NCI-H2029 (cell line): ENCODE data around the gene CREB5.
"Not testable (repeated sequence)": the region's sequence is repeated elsewhere in the genome, so short reads cannot be mapped to it uniquely, and the experiment has no call there.

Source experiments
- DNase-seq: peaks from one replicate; lab custom pipeline; 2025; lab: John Stamatoyannopoulos, UW

CREB5 gene, protein sequence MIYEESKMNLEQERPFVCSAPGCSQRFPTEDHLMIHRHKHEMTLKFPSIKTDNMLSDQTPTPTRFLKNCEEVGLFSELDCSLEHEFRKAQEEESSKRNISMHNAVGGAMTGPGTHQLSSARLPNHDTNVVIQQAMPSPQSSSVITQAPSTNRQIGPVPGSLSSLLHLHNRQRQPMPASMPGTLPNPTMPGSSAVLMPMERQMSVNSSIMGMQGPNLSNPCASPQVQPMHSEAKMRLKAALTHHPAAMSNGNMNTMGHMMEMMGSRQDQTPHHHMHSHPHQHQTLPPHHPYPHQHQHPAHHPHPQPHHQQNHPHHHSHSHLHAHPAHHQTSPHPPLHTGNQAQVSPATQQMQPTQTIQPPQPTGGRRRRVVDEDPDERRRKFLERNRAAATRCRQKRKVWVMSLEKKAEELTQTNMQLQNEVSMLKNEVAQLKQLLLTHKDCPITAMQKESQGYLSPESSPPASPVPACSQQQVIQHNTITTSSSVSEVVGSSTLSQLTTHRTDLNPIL

DNA sequence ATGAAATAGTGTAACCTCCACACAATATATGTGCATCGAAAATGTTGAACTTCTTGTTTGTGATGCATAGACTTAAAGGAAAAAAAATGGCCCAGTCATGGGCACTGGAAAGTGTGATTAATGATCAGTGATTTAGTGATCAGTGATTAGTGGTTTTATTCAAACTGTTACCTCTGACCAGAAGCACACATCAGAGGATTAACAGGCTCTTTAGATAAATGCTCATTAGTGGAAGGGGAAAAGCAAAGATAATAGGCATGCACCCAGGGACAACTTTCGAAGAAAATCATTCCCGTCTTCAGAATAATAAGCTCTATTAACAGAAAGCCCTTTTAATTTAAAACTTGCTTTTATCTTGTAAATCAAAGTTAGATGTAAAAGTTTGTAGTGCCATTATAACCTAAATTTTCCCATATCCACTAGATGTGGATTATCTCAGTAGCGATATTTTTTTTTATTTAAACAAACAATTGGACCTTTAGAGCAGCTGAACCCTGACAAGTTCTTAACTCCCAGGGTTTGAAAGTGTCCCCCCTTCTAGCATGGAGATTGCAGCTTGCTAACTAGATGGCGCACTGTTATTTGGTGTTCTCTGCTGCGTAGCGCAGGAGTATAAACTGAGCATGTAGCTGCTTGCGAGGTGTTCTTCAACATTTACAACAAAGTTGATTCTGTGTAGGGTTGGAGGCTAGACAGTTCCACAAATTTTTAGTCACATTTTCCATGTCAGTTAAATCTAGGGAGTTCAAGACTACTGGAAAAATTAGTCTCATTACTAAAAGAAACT lies at the start of gene CREB5:
Gene CREB5 (plus strand): TSS at position 643 of the 787 bp plus-strand sequence. CDS start 397 bp downstream, outside the sequence.
- no peak for DNase-seq

DNA sequence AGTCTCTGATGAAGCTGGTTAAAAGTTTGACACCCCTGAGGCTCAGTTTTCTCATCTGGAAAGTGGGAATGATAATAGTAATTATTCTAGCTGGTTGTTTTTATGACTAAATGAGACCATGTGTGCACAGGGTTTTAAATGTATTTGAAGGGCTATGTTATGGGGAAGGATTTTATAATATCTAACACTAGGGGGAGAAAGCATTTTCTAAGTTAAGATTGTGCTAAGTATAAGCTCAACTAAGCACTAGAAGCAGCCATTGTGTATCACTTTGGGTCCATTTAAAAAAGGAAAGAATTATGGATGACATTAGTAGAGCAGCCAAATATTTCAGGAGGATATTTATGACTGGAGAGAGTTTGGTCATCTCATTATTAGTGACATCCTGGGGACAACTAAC lies 49.5 kb upstream of the CREB5 start:
- DNase-seq = no peak

DNA sequence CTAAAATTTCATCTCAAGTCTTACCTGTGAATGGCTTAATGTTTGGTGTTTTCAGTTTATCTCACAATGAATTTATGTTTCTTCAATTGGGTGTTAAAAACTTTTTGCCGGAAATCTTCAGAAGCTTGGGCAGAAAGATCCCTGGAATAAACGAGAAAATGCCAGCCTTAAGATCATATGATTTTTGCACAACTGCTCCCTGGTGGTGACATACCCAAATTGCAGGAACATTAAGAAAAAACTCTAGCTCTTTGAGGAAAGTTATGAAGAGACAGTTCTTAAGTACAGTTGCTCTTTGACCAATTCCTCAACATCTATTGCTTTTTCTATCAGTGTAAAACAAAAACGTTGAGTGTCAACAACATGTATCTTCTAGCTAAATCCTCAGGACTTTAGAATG lies 48.2 kb upstream of the CREB5 start:
- no peak for DNase-seq

DNA sequence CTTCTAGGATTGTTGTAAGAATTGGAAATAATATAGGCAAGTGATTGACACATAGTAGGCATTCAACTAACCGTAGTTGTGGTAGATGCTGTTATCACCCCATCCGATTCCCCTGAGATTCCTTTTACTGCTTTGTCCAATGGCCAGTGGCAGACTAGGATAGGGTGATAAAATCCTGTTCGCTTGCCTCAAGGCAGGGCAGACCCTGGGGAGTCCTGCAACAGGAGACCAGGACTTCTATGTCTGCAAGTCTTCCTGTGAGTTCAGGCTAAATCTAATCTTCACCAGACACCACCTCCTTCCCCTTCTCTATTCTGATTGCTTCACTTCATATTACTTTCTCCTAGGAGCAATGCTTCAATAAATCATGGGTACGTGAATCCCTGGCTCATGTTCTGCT lies 42.8 kb upstream of the CREB5 start:
- DNase-seq = no peak

DNA sequence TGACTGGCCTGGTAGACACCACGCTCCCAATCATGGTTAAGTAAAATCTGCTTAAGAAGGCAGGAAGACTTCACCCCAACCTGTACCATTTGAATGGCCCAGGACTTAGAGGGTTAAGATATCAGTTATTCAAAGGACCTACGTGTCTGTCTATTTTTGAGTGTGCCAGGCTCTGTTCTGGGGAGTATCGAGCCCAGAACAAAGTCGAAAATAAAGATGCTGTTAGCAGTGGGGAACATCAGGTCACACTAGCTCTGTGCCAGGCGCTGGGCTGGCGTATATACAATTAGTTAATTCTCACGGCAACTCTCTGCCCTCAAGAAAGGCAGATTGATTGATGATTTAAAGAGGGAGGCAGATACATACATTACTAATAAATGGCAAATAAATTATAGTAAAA lies 40.5 kb upstream of the CREB5 start:
- no peak for DNase-seq

DNA sequence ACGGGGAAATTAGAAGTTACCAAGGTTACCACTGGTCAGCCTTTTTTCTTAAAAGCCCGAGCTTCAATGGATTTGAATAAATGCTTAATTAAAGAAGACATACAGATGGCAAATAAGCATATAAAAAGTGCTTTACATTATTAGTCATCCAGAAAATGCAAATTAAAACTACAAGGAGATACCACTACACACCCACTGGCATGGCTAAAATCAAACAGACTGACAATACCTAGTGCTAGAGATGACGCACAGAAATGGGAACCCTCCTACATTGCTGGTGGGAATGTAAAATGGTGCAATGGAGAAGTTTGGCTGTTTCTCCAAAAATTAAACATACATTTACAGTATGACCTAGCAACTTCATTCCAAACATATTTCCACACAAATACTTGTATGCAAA lies 38.3 kb upstream of the CREB5 start:
- no peak for DNase-seq

DNA sequence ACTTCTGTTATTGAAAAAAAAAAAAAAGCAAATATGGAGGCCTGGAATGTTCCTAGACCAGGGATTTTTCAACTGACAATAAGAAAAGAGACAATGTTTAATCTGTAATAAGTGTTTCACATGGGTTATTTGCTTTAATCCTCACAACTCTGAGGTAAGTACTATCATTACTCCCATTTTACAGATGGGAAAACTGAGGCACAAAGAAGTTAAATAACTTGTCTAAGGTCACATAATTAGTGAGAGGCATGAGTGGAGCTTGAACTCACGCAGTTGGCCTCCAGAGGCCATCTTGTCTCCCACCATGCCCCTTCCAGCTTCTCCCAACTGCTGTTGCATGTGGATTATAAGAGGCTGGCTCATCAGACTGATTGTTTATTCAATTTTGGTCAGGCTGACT lies 36.6 kb upstream of the CREB5 start:
- DNase-seq = no peak

DNA sequence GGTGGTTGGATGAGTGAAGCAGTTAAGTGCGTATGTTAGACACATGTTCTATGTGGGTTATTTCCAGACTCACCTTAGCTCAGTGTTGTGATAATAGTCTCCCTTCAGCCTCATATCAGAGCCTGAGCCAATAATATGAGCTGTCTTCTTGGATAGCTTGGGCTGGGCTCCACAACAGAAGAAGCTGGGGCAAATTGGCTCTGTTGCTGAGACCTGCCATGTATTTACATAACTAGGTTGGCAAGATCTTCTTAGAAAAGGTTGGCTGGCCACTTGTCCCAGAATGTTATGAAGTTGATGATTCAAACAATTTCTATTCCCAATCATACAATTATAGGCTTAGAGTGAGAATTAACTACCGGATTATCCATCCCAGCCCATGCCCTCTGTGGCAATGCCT lies 35.7 kb upstream of the CREB5 start:
- DNase-seq = no peak

DNA sequence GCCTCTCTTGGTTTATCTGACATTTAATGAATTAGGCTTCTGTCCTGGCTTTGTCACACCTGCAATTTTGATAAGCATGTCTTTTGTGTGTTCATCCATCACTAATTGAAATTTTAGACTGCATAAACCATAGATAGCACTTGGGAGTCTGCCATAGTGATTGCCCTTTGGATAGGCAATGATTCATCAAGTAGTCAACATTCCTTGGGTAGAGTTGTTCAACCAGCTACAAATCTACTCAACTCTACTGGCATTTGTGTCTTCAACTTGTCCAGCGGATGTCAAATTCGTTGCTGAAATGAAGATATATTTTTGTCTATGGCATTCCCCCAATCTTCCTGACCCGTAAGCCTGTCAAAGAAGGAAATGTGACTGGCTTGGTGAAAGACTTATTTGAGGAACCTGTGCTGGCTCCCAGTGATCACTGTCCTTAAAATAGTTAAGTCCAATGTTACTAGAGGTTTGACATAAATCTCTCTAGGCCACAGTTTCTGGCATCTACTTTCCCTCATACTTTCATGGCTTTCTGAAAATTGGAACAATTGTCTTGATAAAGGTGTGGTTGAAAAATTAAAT lies 33.7 kb upstream of the CREB5 start:
- no peak for DNase-seq

DNA sequence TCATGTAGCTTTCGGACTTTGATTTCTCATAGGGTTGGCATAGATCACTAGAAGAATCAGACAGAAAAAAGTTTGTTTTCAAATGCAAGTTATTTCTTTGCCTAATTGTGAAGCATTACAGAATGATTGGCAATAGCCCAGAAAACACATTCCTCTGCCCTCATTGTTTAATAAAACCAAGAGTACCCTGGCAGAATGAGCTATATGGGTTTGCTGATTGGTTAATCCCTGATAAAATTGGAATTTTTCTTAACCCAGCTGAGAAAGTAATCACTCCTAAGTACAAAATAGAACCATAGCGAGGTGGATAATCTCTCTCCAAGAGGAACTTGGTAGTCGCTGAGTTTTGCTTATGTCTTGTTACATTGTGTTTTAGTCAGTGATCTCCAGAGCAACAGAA lies 30.9 kb upstream of the CREB5 start:
- no peak for DNase-seq

DNA sequence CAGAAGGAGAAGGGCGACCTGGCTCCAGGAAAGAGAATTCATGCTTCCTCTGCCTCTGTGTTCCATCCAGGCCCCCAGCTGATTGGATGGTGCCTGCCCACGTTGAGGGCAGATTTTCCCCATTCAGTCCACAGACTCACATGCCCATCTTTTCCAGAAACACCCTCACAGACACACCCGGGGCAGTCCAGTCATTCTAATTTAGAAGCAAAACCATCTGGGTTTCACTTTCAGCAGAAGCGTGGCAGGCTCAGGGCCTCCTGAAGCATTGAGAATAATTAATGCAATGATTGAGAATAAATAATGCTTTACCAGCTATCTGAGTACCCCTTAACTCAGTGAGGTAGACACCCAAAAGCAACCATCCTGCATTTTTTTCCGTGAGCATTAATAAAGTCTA lies 30.2 kb upstream of the CREB5 start:
- DNase-seq = no peak

DNA sequence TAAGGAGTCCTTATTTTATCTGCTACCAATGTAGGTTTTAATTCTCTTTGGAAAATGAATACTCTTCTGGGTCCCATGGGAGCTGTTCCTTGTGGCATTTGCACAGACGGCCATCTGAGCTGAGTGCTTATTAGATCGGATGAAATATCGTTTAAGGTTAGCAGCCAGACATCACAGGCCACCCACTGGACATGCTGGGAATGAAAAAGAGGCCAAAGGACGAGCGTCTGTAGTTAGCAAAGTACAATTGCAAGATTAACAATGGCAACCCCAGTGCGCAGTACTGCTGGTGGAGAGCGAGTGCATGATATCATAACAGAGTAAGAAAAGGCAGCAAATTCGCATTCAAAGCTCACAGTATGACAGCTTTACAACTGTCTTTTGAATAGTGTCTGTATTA lies 28.3 kb upstream of the CREB5 start:
- no peak for DNase-seq

DNA sequence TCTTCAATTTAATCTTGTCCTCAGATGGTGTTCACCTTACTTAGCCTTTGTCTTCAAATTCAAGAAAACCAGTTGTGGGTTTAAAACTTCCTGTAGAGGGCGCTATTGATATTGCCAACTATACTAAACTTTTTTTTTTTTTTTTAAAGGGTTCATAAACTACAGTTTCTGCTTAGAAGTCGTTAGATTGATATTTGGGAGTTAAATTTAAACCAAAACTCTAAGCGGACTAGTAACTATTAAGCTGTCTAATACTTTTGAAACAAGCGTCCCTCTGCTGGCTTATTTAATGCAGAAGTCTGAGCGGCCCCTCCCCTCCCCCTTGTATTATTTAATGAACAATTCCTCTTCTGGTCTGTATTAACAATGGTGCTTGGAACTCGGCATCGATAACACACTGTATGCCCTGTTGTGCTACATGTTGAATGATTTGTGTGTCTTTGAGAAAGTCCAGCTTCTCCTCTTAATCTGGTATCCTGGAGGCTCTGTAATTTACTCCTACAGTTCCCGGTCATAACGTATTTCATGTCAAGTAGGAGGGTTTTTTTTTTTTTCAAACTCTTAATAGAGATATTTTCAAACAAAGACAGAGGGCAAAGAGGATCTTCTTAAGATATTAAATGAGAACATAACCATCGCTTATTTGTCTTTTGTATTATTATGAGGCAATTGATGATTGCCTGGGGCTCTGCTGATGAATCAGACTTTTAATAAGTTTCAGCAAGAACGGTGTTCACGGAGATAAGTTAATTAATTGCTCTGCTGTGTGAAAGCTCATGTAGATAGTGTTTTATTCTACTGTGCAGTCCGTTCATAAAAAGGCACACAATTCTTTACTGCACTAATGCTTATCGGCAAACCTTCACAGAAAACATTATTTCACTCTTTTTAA lies 22.6 kb upstream of the CREB5 start:
- peak; percentile 44 for DNase-seq

DNA sequence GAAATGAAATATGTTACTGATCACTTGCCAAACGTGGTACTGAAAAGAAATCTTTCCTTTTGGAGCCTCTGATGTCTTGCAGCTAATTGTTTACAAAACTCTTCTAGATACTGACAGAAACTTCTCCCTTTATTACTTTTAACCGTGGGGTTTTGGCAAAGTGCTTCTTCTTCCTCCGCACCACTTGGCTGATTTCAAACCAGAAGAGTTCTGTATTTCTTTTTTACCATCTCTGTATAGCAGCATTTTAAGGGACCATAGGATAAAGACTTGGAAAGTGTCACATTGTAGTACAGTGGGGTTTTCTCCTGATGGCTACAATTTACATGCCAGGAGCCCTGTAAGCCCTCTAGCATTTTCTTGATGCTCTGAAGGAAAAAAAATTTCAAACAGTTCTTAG lies 21.9 kb upstream of the CREB5 start:
- no peak for DNase-seq

DNA sequence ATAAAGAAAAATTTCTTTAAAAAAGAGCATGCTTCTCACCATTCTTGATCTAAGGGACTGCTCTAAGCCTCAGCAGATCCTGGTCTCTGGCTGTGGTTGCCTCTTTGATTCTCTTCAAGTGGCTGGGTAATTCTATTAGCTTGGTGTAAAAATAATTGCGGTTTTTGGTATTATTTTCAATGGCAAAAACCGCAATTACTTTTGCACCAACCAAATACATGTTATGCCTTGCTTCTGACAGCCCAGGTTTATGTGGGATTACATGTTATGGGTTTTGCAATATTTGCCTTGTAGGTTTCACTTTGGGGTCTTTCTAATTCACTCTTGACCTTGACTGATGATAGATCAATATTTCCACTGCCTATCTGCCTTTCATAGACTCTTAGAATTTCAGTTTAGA lies 20.0 kb upstream of the CREB5 start:
- DNase-seq = no peak

DNA sequence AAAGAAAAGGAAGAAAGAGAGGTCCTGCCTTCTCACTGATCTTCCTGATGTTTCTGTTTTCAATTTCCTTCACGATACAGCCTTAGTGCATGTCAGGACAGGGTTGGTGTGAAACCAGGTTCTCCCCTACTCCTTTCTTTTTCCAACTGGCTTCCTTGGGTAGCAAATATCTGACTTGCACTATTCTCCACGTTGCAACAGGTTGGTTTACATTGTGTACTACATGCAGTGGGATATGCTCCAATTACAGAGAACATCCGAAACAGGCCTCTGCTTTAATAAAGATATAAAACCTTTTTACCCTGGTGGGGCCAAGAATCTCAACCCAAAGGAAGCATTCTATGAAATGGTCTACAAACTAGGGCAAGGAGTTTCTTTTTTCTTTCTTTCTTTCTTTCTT lies 16.9 kb upstream of the CREB5 start:
- DNase-seq = no peak

DNA sequence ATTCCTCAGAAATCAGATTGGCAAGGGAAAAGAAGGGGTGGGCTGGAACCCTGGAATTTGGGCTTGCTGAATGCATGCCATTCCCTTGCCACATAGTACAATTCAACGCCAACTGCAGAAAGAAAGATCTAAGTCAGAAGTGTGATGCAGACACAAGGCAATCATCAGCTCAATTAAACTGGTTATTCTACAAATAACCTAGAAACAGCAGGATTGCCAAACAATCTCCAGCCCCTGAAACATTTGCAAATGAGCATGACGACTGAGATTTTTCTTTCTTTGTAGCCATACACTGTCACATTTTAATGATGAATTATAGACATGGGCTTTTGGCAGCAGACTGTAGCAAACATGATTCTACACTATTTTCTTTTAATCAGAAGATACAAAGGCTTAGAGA lies 16.5 kb upstream of the CREB5 start:
- DNase-seq = no peak

DNA sequence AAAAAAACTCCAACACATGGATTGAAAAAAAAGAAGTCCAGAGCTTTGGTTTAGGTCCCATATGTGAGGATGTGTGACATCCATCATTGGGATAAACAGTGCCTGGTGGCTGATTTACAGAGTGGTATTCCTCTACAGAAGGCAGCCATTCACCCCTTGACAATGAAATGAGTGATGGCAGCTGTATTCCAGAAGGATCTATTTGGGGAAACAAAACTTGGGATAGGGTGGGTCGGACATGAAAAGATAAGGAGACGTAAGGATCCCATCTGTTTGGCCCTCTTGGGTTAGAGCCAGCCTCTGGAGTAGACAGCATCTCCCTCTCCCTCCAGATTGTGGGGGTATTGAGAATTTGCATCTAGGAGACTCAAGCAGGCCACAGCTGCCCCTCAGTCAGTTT lies 15.2 kb upstream of the CREB5 start:
- DNase-seq = no peak

DNA sequence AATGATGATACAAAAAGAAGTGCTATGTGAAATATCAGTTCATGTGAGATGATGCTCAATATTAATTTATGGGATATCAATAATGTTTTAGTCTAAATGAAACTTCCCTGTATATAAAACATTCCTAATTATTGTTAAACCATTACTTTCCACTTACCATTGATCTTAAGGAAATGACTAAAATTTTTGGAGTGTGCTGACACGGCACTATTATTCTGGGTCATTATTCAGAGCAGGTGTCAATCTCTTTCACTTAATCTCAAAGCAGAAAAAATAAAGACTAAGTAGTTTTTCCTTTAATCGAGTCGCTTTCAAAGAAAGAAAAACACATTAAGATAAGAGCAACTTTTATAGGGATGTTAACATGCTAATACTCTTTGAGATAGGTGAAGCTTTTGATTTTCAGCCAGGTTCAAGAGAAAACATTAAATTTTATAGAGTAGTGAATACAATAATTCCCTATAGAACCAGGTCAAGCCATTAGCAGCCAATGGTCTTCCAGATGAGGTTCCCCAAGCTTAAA lies 11.4 kb upstream of the CREB5 start:
- DNase-seq = no peak

DNA sequence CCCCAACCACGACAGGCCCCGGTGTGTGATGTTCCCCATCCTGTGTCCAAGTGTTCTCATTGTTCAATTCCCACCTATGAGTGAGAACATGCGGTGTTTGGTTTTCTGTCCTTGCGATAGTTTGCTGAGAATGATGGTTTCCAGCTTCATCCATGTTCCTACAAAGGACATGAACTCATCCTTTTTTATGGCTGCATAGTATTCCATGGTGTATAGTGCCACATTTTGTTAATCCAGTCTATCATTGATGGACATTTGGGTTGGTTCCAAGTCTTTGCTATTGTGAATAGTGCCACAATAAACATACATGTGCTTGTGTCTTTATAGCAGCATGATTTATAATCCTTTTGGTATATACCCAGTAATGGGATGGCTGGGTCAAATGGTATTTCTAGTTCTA lies 10.8 kb upstream of the CREB5 start:
- not testable (repeated sequence) for DNase-seq

DNA sequence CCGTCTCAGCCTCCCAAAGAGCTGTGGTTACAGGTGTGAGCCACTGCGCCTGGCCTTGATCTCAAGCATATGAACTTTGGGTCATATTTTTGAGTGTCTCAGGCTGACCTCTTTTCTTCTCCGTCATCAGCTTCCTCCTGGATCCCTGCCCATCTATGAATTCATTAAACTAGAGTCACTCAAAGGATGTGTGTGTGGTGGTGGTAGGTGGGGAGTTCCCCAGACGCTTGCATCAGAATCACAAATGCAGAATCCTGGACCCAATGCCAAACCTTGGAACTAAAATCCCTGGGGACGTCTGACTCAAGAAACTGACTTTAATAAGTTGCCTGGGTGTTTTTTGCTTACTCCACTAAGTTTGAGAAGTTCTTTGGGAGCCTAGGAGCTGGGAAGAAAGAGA lies 6.7 kb upstream of the CREB5 start:
- no peak for DNase-seq

DNA sequence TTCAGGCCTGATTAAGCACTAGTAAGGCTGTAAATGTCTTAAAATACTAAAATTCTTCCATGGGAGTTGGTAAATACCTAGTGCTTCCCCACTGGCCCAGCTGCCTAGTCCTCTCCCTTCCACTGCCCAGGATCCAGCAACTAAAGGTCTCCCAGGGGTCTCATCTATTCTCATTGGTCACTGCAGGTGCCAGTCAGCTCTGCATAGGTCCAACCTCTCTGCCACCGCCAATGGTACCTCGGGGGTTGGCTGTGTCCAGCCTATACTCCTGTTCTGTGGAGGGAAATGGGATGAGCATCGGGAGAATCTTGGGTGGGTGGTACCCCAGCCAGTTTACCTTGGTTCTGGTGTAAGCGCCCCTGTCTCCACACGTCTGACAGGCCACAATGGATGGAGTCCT lies 6.1 kb upstream of the CREB5 start:
- DNase-seq = no peak
